Stimulated activated CD4-positive, alpha-beta T cell treated with anti-CD3 and anti-CD28 coated beads, Interleukin-12 subunit alpha, Interleukin-12 subunit beta, amount 100 ng/mL, for 48 hours (primary cell): ENCODE results near the gene HOTAIR.

Source experiments
- DNase-seq, 3 donors: peaks; one replicate each; pipeline ENCODE4 v3.0.0-alpha.2; 2020; ENCODE audit warnings: low read depth in 2 of 3, low spot score in 1 of 3

HOTAIR gene

DNA sequence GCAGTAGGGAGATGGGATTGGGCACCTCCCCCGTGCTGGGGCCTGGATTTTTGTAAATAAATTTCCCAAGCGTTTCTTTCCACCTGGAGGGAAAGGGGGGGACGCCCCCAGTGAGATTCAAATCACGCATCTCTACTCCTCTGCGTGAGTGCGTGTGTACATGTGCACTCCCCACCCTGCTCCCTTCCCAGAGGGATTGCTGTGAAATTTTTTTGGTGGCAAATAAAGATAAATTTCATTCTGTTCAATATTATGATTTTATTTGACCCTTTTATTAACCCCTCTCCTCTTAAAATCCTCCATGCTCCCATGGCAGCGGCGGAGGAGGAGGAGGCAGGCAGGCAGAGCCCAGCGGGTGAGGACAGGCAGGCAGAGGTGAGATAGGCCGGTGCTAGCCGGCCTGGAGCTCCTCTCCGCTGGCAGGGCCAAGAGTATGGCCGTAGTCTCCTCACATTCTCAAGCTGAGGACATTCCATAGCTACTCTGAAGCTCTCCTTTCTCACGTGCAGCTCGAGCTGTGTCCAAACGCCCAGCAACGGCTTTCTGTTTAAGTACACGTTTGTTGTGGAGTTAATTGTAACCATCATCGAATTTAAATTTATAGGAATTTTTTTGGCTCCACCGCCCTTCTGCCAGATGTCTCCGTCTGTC, 1.5 kb upstream of the HOTAIR start:
- DNase-seq, result no peak

DNA sequence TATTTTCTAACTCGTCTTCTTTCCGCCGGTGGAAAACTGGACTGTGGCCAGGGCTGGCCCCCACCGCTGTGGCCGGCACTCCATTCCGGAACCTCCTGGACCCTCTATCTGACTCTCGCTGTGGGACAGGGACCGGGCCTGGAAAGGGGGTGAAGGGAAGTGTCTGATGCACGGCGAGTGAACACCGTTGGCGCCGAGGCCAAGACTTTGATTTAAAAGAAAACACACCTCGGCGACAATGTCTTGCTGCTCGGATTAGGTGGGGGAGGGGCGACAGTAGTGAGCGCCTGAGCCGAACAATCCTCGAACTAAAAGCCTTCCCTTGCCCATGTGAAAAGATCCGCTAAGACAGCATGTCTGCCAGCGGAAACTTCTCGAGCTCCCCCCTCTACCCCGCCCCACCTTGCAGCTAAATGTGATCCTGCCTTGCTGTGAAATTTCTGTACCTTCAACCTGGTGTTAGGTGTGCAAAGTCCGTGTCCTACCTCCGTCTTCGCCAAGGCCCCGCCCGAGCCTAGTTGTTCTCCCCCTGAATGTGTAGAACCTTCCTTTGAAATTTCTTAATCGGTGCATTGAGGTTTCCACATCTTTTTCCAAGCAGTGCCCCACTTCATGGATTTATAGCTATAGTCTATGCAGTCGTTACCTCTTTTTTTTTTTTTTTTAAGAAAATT, 862 bp upstream of the HOTAIR start:
- DNase-seq, result no peak

DNA sequence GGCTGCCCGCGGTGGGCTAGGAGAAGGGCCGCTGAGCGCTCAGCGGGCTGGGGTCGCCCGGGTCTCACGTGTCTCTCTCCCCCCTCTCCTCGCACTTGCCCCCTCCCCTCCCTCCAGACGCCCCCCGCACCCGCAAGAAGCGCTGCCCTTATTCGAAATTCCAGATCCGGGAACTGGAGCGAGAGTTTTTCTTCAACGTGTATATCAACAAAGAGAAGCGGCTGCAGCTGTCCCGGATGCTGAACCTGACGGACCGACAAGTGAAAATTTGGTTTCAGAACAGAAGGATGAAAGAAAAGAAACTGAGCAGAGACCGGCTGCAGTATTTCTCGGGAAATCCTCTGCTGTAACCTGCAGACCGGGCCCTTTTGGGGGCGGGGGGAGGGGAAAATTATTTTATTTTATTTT, 314 bp upstream of the HOTAIR start:
- no peak for DNase-seq

DNA sequence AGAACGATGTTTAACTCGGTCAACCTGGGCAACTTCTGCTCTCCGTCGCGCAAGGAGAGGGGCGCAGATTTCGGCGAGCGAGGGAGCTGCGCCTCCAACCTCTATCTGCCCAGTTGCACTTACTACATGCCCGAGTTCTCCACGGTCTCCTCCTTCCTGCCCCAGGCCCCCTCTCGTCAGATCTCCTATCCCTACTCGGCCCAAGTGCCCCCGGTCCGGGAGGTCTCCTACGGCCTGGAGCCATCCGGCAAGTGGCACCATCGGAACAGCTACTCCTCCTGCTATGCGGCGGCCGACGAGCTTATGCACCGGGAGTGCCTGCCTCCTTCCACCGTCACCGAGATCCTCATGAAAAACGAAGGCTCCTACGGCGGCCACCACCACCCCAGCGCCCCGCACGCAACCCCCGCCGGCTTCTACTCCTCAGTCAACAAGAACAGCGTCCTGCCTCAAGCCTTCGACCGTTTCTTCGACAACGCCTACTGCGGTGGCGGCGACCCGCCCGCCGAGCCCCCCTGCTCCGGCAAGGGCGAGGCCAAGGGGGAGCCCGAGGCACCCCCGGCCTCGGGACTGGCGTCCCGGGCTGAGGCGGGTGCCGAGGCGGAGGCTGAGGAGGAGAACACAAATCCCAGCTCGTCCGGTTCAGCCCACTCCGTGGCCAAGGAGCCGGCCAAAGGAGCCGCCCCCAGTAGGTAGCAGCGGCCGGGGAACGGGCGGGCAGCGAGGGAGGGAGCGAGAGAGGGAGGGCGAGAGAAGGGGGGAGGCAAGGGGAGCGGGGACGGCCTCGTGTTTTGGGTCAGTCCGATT, 1.3 kb downstream of the HOTAIR start:
- no peak for DNase-seq

DNA sequence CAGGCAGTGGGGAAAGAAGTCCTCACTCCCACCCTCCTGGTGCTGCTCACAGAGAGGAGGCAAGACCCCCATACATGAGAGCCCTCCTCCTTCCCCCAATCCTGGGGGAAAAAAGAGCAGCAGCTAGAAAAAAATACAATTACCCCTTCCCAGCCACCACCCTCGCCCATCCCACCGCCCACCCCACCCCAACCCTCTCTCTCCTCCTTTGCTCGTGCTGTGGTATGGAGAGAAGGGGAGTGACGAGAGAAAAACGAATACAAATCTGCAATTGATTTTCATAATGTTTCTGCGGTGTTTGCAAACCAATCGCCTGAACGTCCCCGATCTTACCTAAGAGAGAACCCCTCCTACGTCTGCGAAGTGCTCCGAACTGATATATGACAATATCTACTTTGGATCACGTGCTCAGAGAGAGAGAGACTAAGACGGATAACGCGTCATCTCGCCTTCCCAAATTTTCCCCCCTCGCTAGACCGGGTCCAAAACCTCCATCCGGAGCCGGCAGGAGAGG, 2.0 kb downstream of the HOTAIR start, which contains the start of gene HOXC11:
Gene HOXC11, plus strand, starts transcription at position 405 of the 514 bp plus-strand sequence. CDS start 116 bp downstream, outside the sequence.
- DNase-seq, result no peak

DNA sequence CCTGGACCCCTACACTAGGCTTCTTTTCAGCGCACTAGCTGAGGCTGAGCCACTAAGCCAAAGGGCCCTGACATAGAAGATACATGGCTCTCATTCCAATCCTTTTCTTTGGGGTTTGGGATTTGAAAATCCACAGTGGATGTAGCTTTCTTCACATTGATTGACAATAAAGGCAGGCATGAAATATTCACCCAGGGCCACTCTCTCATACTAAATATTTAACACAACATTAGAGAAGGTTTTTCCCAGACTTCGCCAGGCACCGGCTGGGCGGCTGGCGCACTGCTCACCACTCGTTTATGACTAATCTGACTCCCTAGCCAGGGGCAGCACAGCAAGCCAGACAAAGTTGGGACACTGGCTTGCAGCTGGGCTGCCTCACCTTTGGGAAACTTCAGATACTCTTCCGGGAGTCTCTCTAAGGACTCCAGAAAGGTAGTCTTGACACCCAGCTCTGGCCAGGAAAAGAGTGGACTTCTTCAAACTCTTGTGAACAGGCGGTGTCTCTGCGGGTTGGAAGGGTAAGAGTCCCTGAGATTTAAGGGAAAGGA, 2.5 kb downstream of the HOTAIR start:
- DNase-seq, result no peak

DNA sequence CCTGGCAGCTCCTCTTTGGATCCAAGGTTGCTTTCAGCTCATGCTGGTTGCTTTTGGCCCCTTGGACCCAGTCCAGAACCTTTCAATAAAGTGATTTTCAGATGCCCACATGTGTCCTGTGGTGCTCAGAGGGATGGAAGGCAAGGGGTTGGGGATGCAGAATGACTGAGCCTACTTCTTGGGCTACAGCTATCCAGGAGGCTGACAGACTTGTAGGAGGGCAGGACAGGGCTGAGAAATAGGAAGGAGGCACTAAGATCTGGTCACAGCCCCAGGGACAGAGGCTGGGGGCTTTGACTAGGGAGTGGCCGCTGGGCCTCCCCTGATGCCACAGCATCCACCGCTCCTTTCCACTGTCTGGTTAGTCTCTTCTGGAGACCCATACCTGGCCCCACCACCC, 3.1 kb downstream of the HOTAIR start:
- no peak for DNase-seq

DNA sequence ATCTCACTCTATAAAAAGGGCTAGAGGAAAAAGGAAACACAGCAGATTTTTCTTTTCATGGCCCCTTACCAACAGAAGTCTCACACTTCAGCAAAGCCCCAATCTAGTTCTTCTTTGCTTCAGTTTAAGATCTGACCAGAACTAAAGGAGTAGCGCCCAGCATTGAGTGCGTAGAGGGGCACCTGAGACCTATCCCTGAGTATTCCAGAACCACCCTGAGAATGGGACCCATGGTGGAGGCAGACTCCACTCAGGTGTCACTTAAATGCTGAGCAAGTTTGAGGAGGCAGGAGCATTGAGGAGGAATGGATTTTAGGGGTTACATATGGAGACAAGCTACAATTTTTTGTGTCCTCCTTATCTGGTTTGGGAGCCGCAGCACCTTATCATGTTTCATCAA, 3.6 kb downstream of the HOTAIR start:
- no peak for DNase-seq

DNA sequence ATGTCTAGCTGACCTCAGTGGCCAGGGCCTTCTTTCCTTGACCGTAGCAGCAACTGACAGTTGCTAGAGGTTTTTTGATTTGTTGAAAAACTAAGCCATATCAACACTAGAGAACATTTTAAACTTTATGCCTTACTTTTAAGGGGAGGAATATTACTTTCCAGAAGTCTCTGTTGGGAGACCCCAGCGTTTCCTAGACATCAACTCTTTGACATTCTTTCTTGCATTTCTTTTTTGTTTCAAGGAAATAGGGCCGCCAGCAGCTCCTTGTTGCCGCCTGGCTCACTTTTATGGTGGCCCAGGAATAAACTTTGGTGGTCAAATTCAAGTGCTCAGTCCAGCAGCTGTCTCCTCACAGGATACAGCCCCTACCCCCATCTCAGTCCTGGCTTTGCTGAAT, 4.3 kb downstream of the HOTAIR start:
- DNase-seq, result no peak

DNA sequence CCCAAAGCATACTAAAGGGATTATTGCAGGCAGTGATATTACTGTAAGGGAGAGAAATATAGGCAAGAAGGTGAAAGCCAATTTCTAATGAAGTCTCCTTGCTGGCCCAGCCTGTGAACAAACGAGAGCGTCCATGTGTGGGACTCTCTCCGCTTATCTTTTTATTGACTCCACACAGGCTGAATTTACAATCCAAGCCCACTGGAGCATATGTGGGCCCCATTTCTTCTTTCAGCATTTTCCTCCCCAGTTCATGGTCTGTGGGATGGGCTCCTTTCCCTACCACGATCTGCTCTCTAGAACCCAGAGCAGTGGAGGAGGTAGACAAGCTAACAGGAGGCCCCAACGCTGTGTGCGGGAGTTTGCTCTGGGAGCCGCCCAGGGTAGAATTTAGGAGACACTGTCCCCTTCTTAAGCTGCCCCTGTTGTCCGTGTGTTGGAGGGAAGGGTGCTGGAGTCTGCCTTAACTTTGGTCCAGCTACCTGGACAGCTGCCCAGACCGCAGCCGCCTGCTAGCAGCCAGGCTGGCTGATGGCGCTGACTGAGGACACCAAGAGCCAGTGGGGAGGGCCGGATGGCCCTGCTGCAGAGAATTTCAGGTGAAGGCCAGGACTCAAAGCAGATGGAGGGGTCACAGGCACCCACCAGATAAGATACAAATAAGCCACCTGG, 5.0 kb downstream of the HOTAIR start:
- no peak for DNase-seq

DNA sequence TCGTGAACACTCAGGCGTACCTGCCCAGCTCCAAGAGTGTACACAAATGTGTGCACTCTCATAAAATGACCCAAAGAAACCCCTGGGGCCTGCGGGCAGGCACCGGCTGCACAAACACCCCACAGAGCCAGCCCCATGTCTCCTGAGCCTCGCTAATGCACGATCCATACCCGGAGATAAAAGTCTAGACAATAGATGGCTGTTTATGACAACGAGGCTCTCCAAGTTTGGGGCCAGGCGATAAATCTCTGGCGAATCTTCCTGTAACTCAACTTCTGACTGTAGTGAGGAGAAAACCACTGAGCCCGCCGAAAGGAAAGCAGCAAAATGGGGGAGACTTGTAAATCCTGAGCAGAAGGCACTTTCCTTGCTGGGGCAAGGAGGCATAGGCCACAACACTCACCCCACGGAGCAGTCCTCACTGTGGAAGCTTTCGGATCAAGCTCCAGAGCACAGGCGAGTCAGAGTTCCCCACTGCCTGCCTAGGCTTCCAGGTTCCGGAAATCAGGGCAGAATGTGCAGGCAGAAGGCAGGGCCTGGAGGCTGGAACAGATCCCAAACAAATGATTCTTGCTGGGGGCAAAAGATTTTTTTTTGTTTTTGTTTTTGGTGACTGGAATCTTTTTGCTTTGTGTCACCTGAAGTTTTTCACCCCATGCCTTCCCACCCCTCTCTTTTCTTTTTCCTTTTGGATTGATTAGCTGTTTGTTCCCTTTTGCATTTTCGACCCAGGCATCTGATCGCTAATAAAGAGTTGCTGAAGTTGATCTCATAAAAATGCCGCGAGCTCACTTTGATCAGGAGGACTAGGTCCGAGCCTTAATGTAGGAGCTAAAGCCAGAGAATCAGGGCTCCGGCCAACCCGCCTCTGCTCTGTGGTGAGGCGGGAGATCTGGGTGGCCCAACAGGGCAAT, 6.3 kb downstream of the HOTAIR start:
- no peak for DNase-seq

DNA sequence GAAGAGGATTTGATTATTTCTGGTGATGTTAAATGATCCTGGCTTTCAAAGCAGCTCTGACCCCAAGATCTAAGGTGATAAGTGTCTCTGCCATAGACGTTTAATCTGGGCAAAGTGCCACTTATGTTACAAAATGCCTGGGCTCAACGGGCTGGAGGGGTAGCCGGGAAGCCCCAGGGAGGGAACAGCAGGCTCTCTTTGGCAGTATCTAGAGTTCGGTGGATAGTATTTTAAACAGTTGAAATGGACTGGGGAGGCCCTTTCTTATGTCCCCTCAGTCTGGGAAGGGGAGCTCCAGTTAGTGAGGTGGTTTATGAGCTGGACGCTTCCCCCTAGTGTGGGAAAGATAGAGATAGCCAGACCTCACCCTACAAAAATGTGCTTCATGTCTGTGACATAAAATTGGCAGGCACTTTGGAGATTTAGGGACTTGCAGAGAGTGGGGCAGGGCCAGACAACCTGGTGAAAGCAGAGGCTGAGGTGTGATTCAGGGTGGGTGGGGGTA, 7.3 kb downstream of the HOTAIR start:
- no peak for DNase-seq

DNA sequence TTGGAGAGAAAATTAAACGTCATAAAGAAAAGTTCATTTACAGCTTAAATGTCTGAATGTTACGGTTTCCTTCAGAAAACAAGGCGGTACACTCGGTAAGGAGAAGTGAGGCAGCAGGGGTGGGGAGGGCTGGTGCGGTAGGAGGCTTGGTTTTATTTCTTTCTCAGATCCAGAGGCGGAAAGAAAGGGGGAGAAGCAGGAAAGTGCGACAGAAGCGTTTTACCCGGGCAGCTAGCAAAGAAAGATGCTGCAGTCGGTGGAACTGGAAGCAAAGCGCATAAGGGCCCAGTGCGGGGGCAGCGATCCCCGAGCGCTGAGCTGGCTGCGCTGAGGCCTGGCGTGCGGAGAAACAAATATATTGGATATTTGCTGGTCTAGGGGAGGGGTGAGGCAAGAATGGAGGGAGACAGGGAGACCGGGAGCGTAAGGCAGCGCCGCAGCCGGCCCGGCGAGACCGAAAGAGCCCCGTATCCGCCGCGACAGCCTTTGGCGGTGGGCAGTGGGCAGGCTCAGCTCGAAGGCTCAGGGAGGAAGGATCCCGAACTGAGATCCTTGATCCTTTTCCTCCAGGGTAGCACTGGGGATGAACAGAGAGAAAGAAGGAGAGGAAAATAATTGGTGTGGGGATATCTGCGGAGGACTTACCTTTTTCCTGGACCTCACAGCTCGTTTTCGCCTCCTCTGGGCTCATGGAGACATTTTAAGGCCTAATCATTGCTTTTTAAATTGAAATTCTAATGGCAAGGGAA, 8.2 kb downstream of the HOTAIR start:
- no peak for DNase-seq

DNA sequence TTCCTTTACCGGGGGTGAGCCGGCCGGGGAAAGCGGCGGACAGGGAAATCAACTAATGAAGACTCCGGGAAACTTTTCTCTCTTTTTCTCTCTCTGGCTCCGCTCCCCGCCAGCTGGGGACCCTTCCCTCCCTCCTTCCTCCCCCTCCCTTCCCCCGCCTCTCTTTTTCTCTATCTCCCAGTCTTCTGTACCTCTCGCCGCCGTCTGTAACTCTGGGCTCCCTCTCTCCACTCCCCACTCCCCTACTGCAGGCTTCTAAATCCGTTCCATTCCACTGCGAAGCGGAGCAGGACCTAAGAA, 8.7 kb downstream of the HOTAIR start:
- DNase-seq, result no peak

DNA sequence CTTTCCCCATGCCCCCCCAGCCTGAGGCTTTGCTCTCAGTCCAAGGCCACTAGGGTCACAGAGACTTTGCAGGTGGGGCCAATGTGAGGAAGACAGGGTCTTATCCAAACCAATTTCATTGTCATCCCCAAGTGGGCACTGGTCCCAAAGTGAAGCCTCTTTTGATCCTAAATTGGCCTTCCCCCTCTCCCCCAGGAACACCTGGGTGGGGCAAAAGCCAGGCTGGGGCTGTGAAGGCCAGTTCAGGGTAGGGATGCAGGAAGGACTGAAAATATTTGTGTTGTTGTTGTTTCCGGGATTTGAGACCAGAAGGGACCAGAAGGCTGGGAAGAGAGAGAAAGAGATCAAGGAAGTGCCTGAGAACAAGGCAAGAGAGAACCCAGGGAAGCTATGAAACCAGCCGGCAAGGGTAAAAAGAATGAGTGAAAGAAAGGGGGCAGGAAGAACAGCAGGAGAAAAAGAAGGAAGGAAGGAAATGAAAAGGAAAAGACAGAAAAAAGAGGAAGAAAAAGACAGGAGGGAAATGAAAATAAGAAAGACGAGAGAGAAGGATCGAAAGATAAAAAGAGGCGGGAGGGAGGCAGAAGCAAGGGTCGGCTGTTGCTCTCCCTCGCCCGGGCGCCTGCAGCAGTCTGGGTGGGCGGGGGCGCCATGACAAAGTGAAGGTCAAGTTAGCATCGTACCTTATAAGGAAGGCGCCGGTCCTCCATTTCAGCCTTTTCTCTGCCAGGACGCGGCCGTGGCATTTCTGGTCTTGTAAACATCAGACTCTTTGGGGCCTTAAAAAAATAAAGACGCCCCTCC, 9.3 kb downstream of the HOTAIR start:
- DNase-seq, result no peak

DNA sequence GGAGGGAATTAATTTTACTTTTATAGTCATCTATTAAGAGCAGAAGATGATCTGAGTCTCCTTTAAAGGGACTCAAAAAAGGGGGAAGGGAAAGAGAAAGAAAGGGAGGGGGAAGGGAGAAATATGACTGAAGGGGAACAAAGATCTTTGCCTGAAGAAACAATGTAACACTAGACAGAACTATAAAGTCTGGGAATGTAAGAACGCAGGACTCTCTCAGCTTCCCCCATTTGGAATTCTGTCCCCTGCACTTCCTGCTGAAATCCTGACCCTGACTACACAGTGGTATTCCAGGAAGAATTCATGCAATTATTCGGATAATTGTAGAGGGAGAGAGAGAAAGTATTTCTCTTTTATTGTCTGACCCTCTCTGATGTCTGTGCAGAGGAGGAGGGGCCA, 10.4 kb downstream of the HOTAIR start:
- DNase-seq, result no peak

DNA sequence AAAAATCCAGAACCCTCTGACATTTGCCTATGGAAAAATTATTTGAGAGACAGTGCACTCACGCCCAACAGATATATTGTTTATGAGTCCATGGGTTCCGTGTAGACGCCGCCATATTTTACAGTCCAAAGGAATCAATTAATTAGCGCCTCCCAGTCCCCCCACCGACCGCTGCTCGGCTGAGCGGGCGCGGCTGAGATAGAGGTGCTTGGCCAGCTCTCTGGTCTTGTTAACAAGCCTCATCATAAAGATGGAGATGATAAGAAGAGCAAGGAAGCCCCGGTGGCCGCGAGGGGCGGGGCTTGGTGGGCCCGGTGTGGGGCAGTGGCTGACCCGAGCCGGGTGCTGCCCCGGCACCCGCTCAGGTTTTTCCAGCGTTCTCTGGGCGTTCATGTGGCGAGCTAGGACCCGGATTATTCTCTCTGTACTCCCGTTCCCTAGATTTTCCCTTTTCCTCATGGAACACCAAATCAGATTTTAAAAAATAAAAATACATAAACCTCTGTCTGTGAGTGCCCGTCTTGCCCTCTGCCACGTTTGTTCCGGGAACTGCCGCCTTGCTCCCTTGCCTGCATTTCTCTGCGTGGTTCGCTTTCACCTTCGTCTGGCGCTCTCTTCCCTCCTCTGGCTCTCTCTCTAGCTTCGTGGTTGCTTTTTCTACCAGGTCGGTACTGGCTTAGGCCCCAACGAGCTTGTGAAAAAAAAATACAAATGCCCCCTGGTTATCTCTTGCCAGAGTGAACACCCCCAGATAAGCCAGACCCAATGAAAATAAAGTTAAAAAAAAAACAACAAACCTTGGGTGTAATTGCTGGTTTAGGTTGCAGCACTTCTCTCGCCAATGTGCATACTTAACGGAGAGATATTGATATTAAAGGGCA, 11.1 kb downstream of the HOTAIR start:
- DNase-seq, result no peak

DNA sequence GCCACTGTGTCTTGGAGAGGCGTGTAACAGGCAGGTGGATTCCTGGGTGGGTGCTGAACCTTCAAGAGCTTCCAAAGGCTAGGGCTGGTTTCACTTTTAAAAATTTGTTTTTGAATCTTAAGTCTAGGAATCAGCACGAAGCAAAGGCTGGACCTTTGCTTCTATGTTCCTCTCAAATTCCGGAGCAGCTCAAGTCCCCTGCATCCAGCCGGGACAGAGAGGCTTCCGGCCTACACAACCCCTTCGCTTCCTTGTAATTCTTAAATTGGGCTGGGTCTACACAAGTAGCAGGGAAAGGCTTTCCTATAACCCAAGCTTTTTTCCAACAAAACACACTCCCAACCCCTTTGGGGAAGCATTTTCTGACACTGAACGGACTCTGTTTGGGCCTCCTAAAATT, 11.7 kb downstream of the HOTAIR start:
- no peak for DNase-seq
